Lower leg skin (tissue), 4 donors: ENCODE results near the gene NOPCHAP1. TPM values are rescaled to one million over a fixed set of nuclear protein-coding genes. Genes with fewer than 3 reads are reported as not detected.

Source experiments
- DNase-seq, 2 donors: peaks; one replicate each; pipeline ENCODE4 v3.0.0-alpha.2; 2019; ENCODE audit warnings: low spot score in 2 of 2
- H3K4me3 ChIP-seq: fragments of 200-600 bp; sonication (generic); 2 replicates; pipeline ENCODE4 v1.5.1; 2017; ENCODE audit warnings: mild to moderate bottlenecking, low read depth; ENCODE audit not compliant: poor library complexity, severe bottlenecking
- POLR2A ChIP-seq, 2 donors: fragments of 450-650 bp; IDR thresholded peaks; one replicate each; pipeline ENCODE4 v1.6.1; 2016 to 2017; ENCODE audit warnings: antibody characterized with exemption in 2 of 2, mild to moderate bottlenecking in 1 of 2, moderate library complexity in 1 of 2
- WGBS, 2 donors: methylation state at CpG; one replicate each; pipeline ENCODE4 v1.1.5; 2018; 5-methylcytosine and 5-hydroxymethylcytosine counted together
- intact Hi-C: fragments of 100-400 bp; cut with DNase I; formaldehyde crosslinking; loops from one replicate; pipeline ENCODE4 v1.15.0; 2023; ENCODE audit warnings: low total_unique reads
- total RNA-seq, 4 donors: library from RNA; depleted of rRNA; stranded (reverse); fragments of >200 nt; gene quantifications; one replicate each; pipeline ENCODE4 v1.1.0, GENCODE V29; 2016
- TF ChIP-seq, protein P1 (sequence below), 3 donors: fragments of 450-650 bp; IDR thresholded peaks; one replicate each; pipeline ENCODE4 v1.5.1; 2016; ENCODE audit warnings: antibody characterized with exemption in 3 of 3, mild to moderate bottlenecking in 3 of 3, moderate library complexity in 2 of 3

The NOPCHAP1 gene
- total RNA-seq, 4 donors from 2014 or later, result 2.0 to 5.4 (median 3.6) TPM

DNA sequence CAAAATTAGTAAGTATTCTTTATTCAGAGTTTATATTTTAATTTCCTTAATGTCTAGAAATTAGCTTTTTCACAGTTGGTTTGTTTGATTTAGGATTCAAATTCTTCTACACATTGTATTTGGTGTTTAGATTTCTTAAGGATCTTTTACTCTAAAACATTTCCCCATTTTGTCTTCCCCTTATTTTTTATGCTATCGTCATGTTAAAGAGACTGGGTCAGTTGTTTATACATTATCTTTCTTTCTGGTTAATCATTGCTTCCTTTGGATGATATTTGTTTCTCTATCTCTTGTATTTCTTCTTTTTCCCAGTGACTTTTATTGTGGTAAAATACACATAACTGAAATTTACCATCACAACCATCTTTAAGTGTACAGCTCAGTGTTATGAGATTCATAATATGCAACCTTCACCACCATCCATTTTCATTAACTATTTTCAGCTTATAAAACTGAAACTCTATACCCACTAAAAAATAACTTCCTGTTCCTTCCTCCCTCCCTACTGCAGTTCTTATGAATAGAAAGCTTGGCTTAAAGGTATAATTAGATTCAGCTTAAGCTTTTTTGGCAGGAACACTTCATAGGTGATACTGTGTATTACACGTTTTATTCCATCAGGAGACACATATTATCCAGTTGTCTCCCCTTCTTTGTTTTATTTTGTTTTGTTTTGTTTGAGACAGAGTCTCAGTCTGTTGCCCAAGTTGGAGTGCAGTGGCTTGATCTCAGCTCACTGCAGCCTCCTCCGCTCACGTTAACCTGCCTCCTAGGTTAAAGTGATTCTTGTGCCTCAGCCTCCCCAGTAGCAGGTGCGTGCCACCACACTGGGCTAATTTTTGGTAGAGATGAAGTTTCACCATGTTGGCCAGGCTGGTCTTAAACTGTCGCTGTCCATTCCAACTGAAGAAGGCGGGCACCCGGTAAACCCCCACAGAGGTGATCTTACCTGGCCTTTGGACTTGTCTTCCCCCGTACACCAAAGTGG is 45.0 kb downstream of the NOPCHAP1 start:
- intact Hi-C loops, result no loop called here
- no peak for DNase-seq
- TF ChIP-seq POLR2A (IDR thresholded peaks at IDR 0.05), result no peak
- TF ChIP-seq, protein P1, sequence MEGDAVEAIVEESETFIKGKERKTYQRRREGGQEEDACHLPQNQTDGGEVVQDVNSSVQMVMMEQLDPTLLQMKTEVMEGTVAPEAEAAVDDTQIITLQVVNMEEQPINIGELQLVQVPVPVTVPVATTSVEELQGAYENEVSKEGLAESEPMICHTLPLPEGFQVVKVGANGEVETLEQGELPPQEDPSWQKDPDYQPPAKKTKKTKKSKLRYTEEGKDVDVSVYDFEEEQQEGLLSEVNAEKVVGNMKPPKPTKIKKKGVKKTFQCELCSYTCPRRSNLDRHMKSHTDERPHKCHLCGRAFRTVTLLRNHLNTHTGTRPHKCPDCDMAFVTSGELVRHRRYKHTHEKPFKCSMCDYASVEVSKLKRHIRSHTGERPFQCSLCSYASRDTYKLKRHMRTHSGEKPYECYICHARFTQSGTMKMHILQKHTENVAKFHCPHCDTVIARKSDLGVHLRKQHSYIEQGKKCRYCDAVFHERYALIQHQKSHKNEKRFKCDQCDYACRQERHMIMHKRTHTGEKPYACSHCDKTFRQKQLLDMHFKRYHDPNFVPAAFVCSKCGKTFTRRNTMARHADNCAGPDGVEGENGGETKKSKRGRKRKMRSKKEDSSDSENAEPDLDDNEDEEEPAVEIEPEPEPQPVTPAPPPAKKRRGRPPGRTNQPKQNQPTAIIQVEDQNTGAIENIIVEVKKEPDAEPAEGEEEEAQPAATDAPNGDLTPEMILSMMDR (IDR thresholded peaks at IDR 0.05), result no peak
- H3K4me3 ChIP-seq, result no peak overlapping the region
- WGBS, 2 donors, result 92 to 95% methylated on average over 9 of the region's 9 CpGs

DNA sequence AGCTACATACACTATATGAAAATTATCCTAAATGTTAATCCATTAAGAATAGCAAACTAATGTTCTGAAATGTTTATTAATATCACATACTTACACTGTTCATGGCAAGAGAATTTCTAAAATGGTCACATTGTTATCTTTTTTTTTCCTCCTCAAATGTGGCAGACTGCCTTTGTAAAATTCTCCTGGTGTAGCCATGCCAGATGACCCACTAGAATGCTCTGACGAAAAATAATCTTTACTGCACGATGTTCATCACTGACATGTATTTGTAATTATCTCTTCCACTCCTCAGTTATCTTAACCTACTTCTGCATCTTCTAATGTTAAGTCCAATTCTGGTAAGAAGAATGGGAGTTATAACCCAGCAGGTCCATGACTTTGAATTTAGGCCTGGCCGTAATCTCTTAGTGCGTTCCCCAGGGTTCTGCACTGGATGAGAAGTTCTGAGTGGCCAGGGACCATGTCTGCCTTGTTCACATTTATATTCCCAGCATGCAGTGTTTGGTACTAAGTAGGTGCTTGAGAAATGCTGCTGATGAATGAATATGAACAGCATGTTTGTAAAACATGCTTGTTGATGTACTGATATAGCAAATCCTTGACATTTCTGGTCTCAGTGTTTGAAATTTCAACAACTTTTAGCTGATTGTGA is 46.7 kb downstream of the NOPCHAP1 start:
- intact Hi-C loops, result no loop called here
- TF ChIP-seq, protein P1 (IDR thresholded peaks at IDR 0.05), result no peak
- TF ChIP-seq POLR2A (IDR thresholded peaks at IDR 0.05), result no peak
- no peak overlapping the region for H3K4me3 ChIP-seq
- no peak for DNase-seq
- WGBS, 2 donors, result 92 to 96% methylated on average over 4 of the region's 4 CpGs

DNA sequence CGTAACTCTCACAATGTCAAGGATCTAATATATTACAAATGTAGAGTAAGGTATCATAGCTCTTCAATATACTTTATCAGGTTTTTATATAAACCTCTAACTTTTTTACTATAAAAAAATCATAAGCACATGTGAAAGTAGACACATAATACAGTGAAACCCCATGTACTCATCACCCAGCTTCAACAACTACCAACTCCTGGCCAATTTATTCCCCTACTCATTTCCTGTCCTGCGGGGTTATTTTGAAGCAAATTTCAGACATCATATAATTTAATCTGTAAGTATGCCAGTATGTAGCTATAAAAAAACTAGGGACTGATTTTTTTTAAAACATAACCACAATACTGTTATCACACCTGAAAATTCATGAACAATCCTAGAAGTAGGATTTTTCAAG is 47.7 kb downstream of the NOPCHAP1 start:
- no peak overlapping the region for H3K4me3 ChIP-seq
- DNase-seq, result no peak
- intact Hi-C loops, result no loop called here
- 77 to 80% methylated on average over 2 of the region's 2 CpGs for WGBS, 2 donors
- TF ChIP-seq, protein P1 (IDR thresholded peaks at IDR 0.05), result no peak
- TF ChIP-seq POLR2A (IDR thresholded peaks at IDR 0.05), result no peak

Other genes starting within 250 kb of the NOPCHAP1 start
- gene SLC41A2, start 28.0 kb upstream of the NOPCHAP1 start, total RNA-seq, result 1 to 10 TPM; 1.8 to 6.7 (median 4.5) TPM
- gene ALDH1L2, start 98.1 kb downstream of the NOPCHAP1 start, total RNA-seq, result 1 to 10 TPM in 3 of 4 donors, under 1 TPM in 1; 0.86 to 2.4 (median 1.2) TPM
- gene WASHC4, start 121.4 kb downstream of the NOPCHAP1 start, total RNA-seq, result 10 to 100 TPM; 23.5 to 32.5 (median 28.8) TPM
- 100 to 1,000 TPM in 3 of 4 donors, 10 to 100 TPM in 1; 76.6 to 170 (median 109) TPM for gene APPL2, start 249.9 kb downstream of the NOPCHAP1 start, total RNA-seq